Central memory CD8-positive, alpha-beta T cell (primary cell): Measurements from ENCODE around the gene ZFP91.

Source experiments
- ATAC-seq: fragments of 150-1000 bp; cut with Tn5 transposase; replicated peaks from 2 replicates; pipeline ENCODE4 v1.10.0; 2022; ENCODE audit warnings: mild to moderate bottlenecking, moderate FRiP score, moderate number of reproducible peaks; ENCODE audit not compliant: poor library complexity, severe bottlenecking; ENCODE audit errors: extremely low read depth
- DNase-seq, 2 donors: peaks; one replicate each; pipeline ENCODE4 v3.0.0; 2021; ENCODE audit warnings: low spot score in 2 of 2
- H3K27ac Mint-ChIP-seq: one replicate; pipeline ENCODE4 v1.8.0; 2022; ENCODE audit warnings: low read depth, mild to moderate bottlenecking, moderate library complexity, mixed read lengths
- H3K27me3 Mint-ChIP-seq: one replicate; pipeline ENCODE4 v1.8.0; 2022; ENCODE audit warnings: mixed read lengths
- H3K36me3 Mint-ChIP-seq: one replicate; pipeline ENCODE4 v1.8.0; 2022; ENCODE audit warnings: mild to moderate bottlenecking, moderate library complexity, mixed read lengths; ENCODE audit not compliant: insufficient read depth
- H3K4me1 Mint-ChIP-seq: one replicate; pipeline ENCODE4 v1.8.0; 2022; ENCODE audit warnings: mixed read lengths
- H3K4me3 Mint-ChIP-seq: one replicate; pipeline ENCODE4 v1.8.0; 2022; ENCODE audit warnings: mild to moderate bottlenecking, moderate library complexity, mixed read lengths
- H3K9me3 Mint-ChIP-seq: one replicate; pipeline ENCODE4 v1.8.0; 2022; ENCODE audit warnings: mixed read lengths

ZFP91 gene

DNA sequence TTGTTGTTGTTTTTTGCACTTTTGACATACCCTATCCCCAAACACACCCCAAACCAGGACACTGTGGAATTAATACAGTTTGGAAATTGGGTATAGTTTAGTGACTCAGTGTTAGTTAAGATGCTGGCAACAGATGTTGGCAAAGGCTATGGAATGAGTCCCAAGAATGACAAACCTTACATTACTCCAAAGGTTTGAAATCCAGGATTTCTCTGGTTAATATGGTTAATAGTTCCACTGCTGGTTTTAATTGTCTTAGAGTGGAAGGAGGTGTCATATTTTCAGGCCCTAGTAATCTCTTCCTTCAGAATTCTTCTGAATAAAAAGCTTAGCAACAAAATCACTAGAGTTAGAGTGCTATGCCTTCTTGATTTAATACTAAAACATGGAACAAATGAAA lies 4.0 kb upstream of the ZFP91 start:
- Mint-ChIP-seq H3K9me3 (no peaks in the 10 kb centered on the region), H3K27me3 (no peaks in the 10 kb centered on the region), H3K4me1 (peaks cover 74% of the 10 kb centered on the region), H3K36me3 (peaks cover 53% of the 10 kb centered on the region), H3K4me3 (peak overlapping the region; percentile 95), H3K27ac (peak overlapping the region; percentile 100)
- ATAC-seq: no peak
- no peak for DNase-seq

GRCh38 chr11:58575377-58576020 lies 3.4 kb upstream of the ZFP91 start, which contains the start of gene LPXN:
LPXN (minus strand) TSS chr11:58575856; CDS start chr11:58575772, 84 bp downstream.
- Mint-ChIP-seq H3K27ac (peak within 1 kb of the TSS; percentile 100), H3K27me3 (no peaks in the 10 kb centered on the region), H3K9me3 (no peaks in the 10 kb centered on the region), H3K4me1 (peaks cover 75% of the 10 kb centered on the region), H3K36me3 (peaks cover 49% of the 10 kb centered on the region), H3K4me3 (peak within 1 kb of the TSS; percentile 95)
- DNase-seq: peak; percentile 37 to 39
- no peak for ATAC-seq

GRCh38 chr11:58576887-58577471 lies 1.9 kb upstream of the ZFP91 start:
- DNase-seq (no peak), ATAC-seq (no peak)
- Mint-ChIP-seq H3K4me3 (peak overlapping the region; percentile 95), H3K9me3 (no peaks in the 10 kb centered on the region), H3K4me1 (peaks cover 75% of the 10 kb centered on the region), H3K27me3 (no peaks in the 10 kb centered on the region), H3K27ac (peak overlapping the region; percentile 100), H3K36me3 (peaks cover 49% of the 10 kb centered on the region)

GRCh38 chr11:58577555-58578135 lies 1.2 kb upstream of the ZFP91 start:
- H3K36me3 Mint-ChIP-seq: peaks cover 51% of the 10 kb centered on the region
- peaks cover 77% of the 10 kb centered on the region for H3K4me1 Mint-ChIP-seq
- peak overlapping the region; percentile 95 for H3K4me3 Mint-ChIP-seq
- ATAC-seq (peak; percentile 25), DNase-seq (peak; percentile 67 to 72)
- no peaks in the 10 kb centered on the region for H3K9me3 Mint-ChIP-seq
- H3K27ac Mint-ChIP-seq: peak overlapping the region; percentile 100
- no peaks in the 10 kb centered on the region for H3K27me3 Mint-ChIP-seq

DNA sequence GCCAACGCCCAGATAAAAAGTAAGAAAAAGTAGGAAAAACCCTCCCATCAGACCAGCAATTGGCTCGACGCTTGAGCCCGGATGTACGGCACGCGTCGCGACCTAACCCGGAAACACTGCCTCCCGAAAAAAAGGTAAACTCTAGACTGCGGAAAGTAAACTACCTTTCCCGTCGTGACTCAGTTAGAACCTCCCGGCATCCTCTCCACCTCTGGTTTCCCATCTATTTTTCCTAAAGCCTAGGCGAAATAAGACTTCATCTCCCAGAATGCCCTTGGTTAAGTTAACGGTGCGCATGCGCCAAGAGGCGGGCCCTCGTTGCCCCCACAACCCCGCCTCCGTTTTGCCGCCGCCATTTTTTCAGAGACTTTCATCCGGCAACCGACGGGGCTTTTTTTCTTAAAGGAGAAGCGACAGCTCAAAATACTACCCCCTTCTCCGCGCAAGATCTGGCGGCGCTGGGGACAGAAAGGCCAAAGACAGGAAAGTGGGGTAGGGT lies 678 bp upstream of the ZFP91 start:
- DNase-seq: peak in 1 of 2 donors; percentile 90
- H3K4me1 Mint-ChIP-seq: peaks cover 80% of the 10 kb centered on the region

GRCh38 chr11:58579192-58580129 lies 598 bp downstream of the ZFP91 start:
- Mint-ChIP-seq H3K27me3 (no peaks in the 10 kb centered on the region), H3K27ac (peak overlapping the region; percentile 100), H3K36me3 (peaks cover 43% of the 10 kb centered on the region), H3K9me3 (no peaks in the 10 kb centered on the region), H3K4me3 (peak overlapping the region; percentile 95), H3K4me1 (peaks cover 77% of the 10 kb centered on the region)
- ATAC-seq: peak; percentile 44
- DNase-seq: peak; percentile 83 to 87

More for the DNA sequence above, 678 bp upstream of the ZFP91 start:
- H3K9me3 Mint-ChIP-seq: no peaks in the 10 kb centered on the region
- H3K4me3 Mint-ChIP-seq: peak overlapping the region; percentile 95
- peaks cover 51% of the 10 kb centered on the region for H3K36me3 Mint-ChIP-seq
- ATAC-seq: peak; percentile 50
- H3K27ac Mint-ChIP-seq: peak overlapping the region; percentile 100
- H3K27me3 Mint-ChIP-seq: no peaks in the 10 kb centered on the region

DNA sequence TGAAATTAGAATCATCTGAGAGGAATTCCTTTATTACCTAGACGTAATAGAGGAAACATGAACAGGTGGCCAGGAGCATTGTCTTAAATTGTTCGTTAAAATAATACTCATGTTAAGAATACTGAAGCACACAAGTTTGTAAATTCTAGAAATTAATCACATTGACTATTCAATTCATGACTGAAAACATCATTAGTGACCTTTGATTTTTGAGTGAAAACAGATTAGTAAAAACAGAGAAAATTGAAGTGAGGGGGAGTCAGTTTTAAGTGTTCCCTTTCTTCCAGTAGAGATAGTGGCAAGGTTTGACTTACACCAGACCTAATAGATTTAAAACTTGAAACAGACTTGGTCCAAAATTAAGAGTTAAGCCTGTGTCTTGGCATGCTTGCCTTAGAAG lies 1.4 kb downstream of the ZFP91 start:
- Mint-ChIP-seq H3K9me3 (no peaks in the 10 kb centered on the region), H3K4me3 (peak overlapping the region; percentile 95), H3K27me3 (no peaks in the 10 kb centered on the region), H3K36me3 (peaks cover 37% of the 10 kb centered on the region), H3K4me1 (peaks cover 68% of the 10 kb centered on the region), H3K27ac (peak overlapping the region; percentile 100)
- DNase-seq: no peak
- no peak for ATAC-seq

DNA sequence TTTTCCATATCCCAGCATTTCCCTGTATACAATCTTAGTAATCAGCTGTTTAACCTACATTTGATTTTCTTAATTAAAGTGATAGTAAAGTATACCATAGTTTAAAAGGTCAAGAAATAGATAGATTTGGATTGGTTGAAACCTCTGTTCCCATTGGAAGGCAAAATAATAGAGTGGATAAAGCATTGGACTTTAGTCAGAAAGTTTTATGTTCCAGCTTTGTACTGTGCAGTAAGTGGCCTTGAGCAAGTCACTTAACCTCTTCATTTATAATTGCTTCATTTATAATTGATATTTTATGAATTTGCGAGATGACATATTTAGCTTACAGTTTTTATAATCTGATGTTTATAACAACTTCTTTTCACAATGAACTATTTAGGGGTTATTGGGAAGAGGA lies 3.6 kb downstream of the ZFP91 start:
- H3K27ac Mint-ChIP-seq: no peak overlapping the region
- H3K4me1 Mint-ChIP-seq: peaks cover 62% of the 10 kb centered on the region
- peak overlapping the region; percentile 34 for H3K4me3 Mint-ChIP-seq
- H3K27me3 Mint-ChIP-seq: no peaks in the 10 kb centered on the region
- no peak for DNase-seq
- H3K36me3 Mint-ChIP-seq: peaks cover 38% of the 10 kb centered on the region
- H3K9me3 Mint-ChIP-seq: no peaks in the 10 kb centered on the region
- no peak for ATAC-seq

DNA sequence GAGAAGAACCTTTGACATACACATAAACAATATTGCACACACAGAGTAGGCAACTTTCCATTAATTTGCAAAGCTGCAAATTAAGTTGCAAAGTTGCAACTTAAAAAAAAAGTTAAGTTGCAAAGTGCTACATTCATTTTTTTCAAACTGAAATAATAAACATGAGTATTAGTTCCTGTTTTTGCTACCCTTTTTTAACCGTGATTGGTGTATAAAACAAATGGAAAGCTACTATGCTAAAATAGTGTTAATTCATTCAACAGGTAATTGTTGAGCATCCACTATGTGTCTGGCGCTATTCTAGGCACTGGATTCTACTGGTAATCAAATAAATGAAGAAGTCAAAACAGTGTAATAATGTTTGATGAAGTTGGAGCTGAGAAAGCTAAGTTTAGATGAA lies 8.1 kb downstream of the ZFP91 start:
- no peaks in the 10 kb centered on the region for H3K9me3 Mint-ChIP-seq
- peak overlapping the region; percentile 23 for H3K27ac Mint-ChIP-seq
- ATAC-seq (no peak), DNase-seq (no peak)
- H3K27me3 Mint-ChIP-seq: no peaks in the 10 kb centered on the region
- peaks cover 16% of the 10 kb centered on the region for H3K36me3 Mint-ChIP-seq
- no peak overlapping the region for H3K4me3 Mint-ChIP-seq
- H3K4me1 Mint-ChIP-seq: peaks cover 49% of the 10 kb centered on the region

- ATAC-seq (no peak), DNase-seq (no peak)
- Mint-ChIP-seq H3K27me3 (no peaks in the 10 kb centered on the region), H3K36me3 (peaks cover 16% of the 10 kb centered on the region), H3K27ac (no peak overlapping the region), H3K4me1 (peaks cover 58% of the 10 kb centered on the region), H3K9me3 (no peaks in the 10 kb centered on the region), H3K4me3 (no peak overlapping the region)
Observed at GRCh38 chr11:58591659-58592058, 12.8 kb downstream of the ZFP91 start.

DNA sequence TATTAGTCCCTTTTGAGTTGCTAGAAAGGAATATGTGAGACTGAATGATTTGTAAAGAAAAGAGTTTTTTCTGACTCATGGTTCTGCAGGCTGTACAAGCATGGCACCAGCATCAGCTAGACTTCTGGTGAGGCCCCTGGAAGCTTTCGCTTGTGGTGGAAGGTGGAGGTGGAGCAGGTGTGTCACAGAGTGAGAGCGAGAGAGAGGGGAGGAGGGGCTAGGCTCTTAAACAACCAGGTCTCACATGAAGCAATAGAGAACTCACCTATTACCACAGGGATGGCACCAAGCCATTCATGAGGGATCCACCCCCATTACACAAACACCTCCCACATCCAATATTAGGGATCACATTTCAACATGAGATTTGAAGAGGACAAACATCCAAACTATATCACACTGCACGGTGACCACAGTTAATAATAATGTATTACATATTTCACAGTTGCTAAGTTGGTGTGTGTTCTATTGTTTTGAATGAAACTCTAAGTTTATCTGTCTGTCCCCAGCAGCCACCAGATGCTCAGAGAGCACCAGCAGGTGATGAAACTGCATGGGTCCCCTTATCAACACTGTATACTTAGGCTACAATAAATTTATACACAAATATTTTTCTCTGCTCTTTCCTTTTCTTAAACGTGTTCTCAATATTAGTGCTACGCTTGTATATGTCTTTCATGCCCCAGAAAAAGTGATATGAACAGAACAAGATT lies 14.1 kb downstream of the ZFP91 start:
- no peak for ATAC-seq
- Mint-ChIP-seq H3K9me3 (no peaks in the 10 kb centered on the region), H3K27me3 (no peaks in the 10 kb centered on the region), H3K4me3 (no peak overlapping the region), H3K4me1 (peaks cover 65% of the 10 kb centered on the region), H3K27ac (peak overlapping the region; percentile 2), H3K36me3 (peaks cover 19% of the 10 kb centered on the region)
- no peak for DNase-seq

GRCh38 chr11:58594826-58595225 lies 16.0 kb downstream of the ZFP91 start:
- Mint-ChIP-seq H3K9me3 (no peaks in the 10 kb centered on the region), H3K4me1 (peaks cover 81% of the 10 kb centered on the region), H3K27ac (no peak overlapping the region), H3K36me3 (peaks cover 22% of the 10 kb centered on the region), H3K4me3 (no peak overlapping the region), H3K27me3 (no peaks in the 10 kb centered on the region)
- no peak for ATAC-seq
- DNase-seq: no peak
